NCI-H2196 treated with DMSO at 0.1 percent for 48 hours (cell line): ENCODE data around the gene SPTBN4.
A peak's percentile ranks its signal among the peaks of the same experiment; 100 is the strongest.
"Not testable (repeated sequence)": the region's sequence is repeated elsewhere in the genome, so short reads cannot be mapped to it uniquely, and the experiment has no call there.

Experiments used
- DNase-seq: peaks from one replicate; lab custom pipeline; 2025; ENCODE audit not compliant: unreplicated experiment; lab: John Stamatoyannopoulos, UW

SPTBN4 gene

GRCh38 chr19:40466985-40467734 lies at the start of gene SPTBN4:
Gene SPTBN4 (plus strand): TSS chr19:40467001. CDS start chr19:40472622, 5,621 bp downstream.
- no peak for DNase-seq

DNA sequence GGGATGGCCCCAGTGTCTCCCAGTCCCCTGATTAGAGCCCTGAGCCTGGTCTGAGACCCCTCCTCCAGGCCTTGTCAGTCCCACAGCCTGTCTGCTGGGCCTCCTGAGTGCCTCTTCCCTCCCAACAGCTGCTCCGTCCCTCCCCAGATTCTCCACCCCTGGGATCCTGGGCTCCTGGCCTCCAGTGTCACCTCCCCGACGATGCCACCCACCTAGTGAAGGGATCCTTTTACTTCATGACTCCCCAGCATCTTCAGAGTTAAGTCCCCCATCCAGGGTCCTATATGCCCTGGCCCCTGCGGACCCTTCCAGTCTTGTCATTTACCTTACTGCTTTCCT lies 49.2 kb upstream of the SPTBN4 start:
- no peak for DNase-seq

DNA sequence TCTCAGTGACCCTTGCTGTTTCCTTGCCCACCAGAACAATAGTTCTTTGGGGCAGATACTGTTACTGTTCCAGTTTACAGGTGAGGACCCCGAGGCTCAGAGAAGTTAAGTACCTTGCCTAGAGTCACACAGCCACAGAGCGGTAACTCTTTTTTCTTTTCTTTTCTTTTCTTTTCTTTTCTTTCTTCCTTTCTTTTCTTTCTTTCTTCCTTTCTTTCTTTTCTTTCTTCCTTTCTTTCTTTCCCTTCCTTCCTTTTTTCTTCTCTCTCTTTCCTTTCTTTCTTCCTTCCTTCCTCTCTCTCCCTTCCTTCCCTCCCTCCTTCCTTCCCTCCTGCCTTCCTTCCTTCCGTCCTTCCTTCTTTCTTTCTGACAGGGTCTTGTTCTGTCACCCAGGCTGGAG lies 48.8 kb upstream of the SPTBN4 start:
- DNase-seq: no peak

GRCh38 chr19:40419066-40419612 lies 47.7 kb upstream of the SPTBN4 start:
- DNase-seq: no peak

GRCh38 chr19:40419780-40420179 lies 47.0 kb upstream of the SPTBN4 start:
- DNase-seq: no peak

GRCh38 chr19:40420451-40420765 lies 46.4 kb upstream of the SPTBN4 start:
- DNase-seq: no peak

DNA sequence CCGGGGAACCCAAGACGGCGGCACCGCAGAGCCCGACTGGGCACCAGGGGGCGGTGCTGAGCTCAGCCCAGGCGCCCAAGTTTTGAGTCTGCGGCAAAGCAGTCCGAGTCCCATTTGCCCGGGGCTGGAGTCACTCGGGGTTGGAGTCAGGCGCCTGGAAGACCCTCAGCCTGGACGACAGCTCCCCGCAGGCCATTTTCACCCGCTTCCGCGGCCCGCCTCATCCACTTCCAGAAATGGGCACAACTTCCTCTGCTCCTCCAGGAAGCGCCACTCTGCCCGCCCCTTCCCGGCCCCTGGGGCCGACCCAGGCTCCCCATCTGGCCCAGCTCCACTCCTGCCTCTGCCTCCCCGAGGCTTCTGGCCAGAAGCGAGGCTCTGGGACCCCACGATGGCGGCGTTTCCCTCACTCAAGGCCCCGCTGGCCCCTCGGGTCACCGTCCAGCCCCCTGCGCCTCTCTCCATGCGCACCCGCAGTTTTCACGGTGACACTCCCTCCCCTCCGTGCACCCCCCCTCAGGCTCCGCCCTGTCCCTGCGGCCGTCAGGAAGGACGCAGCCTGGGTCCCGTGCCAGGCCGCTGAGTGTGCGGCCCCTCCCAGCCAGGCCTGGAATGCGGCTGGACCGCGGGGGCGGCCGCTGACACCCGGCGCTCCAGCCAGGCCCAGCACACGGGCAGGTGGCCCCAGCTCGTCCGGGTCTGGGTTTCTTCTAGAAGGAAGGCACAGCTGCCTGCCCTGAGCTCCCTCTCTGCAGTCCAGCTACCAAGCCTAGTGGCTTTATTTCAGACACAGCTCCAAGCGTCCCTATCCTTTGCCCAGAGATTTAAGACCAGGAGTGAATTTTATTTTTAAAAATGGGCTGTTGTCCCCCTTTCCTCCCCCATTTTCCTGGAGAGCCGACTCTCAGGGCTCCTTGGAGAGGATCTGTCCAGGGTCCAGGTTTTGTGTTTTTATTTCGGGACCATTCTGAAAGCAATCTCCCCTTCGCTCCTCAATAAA lies 45.7 kb upstream of the SPTBN4 start:
- peak; percentile 82 for DNase-seq

GRCh38 chr19:40421993-40422747 lies 44.6 kb upstream of the SPTBN4 start:
- no peak for DNase-seq

DNA sequence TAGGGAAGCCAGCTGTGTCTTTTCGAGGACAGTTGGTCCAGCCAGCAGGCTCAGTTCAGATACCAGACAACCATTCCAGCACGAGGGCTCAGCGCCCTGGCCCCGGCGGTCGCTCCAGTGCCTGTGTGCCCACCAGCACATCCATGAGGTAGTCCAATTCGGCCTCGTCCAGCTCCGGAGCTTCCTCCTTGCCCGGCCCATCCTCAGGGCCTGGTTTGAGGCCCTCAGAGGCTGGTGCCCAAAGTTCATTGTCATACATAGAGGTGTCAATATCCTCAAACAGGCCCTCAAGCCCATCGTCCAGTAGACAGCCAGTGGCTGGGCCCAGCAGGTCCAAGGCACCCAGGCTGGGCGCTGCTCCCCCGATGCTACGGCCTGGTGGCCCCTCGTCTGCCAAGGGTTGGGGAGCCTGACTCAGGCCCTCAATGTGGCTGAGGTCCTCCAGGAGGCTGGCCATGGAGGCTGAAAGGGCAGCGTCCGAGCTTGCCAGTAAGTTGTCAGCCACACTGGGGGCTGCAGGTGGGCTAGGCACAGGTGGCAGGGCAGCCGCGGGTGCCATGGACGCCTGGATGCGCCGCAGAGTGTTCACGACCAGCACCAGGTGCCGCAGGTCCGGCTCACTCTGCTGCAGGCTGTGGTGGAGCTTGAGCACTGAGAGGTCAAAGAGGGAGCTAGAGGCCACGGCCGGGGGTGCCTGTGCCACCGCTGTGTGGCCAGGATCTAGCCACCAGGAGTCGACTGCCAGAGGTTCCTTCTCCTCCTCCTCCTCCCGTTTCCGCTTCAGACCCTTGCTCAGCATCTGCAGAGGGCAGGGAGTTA lies 43.8 kb upstream of the SPTBN4 start:
- DNase-seq: no peak

- DNase-seq: no peak
Observed at GRCh38 chr19:40423938-40424337, 42.9 kb upstream of the SPTBN4 start.

GRCh38 chr19:40424637-40425449 lies 42.0 kb upstream of the SPTBN4 start:
- no peak for DNase-seq

DNA sequence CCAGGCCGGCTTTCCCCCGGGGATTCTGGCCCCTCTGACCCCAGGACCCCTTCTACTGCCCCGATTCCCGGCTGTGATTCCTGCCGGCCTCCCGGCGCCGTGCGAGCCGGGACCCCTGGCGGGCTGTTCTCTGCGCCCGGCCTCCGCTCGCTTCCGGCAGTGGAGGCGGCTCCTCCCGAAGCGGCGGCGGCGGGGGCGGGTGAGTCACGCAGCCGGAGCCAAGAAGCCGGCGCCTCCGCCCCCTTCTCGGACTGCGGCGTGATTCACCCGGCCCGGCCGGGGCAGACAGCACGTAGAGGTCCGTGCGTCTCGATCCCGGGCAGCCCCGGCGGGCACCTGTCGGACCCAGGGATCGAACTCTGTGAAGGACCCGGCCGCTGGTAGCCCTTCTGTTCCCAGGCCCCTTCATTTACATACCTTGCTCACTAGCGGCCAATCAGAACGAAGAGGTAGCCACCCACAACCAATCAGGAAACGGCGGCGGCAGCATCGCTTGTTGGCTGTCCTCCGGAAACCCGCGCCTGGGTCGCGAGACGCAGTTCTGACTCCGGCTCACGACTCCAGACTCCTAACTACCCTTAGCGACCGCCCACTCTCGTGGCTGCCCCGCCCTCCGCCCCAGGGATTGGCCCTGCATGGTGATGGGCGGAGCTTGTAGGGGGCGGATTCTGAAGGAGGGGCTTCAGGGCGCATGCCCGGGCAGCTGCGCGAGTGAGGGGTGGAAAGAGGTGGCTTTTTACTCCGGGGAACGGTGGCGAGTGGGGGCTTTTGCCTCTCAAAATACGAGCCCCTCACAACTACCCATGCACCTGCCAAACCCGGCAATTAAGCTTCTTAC lies 41.1 kb upstream of the SPTBN4 start, which contains the start of gene SERTAD1:
Gene SERTAD1, minus strand, starts transcription at position 543 of the 838 bp plus-strand sequence. CDS start 2,446 bp downstream, outside the sequence.
- DNase-seq: peak; percentile 99

- not testable (repeated sequence) for DNase-seq
Observed at GRCh38 chr19:40428197-40428596, 38.6 kb upstream of the SPTBN4 start.

DNA sequence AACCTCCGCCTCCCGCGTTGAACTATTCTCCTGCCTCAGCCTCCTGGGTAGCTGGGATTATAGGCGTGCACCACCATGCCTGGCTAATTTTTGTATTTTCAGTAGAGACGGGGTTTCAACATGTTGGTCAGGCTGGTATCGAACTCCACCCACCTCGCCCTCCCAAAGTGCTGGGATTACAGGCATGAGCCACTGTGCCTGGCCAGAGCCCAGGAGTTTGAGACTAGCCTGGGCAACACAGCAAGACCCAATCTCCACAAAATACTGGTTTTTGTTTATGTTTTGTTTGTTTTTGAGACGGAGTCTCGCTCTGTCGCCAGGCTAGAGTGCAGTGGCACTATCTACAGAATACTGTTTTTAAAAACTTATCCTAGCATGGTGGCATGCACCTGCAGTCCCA lies 36.6 kb upstream of the SPTBN4 start:
- DNase-seq: not testable (repeated sequence)

DNA sequence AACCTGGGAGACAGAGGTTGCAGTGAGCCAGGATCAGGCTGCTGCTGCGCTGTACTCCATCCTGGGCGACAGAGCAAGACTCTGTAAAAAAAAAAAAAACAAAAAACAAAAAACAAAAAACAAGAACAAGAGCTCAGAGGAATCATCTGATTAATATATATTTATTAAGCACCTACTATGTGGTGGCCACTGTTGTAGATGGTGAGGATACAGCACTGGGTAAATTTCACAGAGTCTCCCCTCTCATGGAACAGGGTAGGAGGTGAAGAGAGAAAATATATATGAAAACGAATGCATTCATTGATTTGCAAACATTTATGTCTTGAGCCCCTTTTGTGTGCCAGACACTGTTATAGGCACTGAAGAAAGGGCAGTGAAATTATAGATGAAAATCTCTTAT lies 35.1 kb upstream of the SPTBN4 start:
- no peak for DNase-seq

DNA sequence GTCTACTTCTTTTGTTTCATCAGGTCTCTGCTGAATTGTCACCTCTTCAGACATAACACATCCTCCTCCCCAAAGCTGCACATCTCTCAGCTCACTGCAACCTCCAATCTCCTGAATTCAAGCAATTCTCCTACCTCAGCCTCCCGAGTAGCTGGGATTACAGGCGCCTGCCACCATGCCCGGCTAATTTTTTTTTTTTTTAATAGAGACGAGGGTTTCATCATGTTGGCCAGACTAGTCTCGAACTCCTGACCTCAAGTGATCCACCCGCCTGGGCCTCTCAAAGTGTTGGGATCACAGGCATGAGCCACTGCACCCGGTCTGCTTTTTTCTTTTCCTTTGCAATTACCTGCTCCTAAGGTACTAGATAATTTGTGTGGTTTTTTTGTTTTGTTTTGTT lies 34.0 kb upstream of the SPTBN4 start:
- not testable (repeated sequence) for DNase-seq

- DNase-seq: peak; percentile 74
Observed at GRCh38 chr19:40433391-40434216, 33.2 kb upstream of the SPTBN4 start.

- DNase-seq: no peak
Observed at GRCh38 chr19:40438284-40438683, 28.5 kb upstream of the SPTBN4 start.
